CD4-positive, alpha-beta T cell treated with Interleukin-15 for 1 hour (primary cell): Measurements from ENCODE around the gene EEF1AKMT1.

Experiments used
- DNase-seq: peaks from one replicate; pipeline ENCODE4 v3.0.0-alpha.2; 2020

EEF1AKMT1 gene

GRCh38 chr13:20773194-20774080 lies at the start of gene EEF1AKMT1:
EEF1AKMT1 (minus strand) TSS chr13:20773961; CDS start chr13:20757598, 16,363 bp downstream.
- DNase-seq, result peak; percentile 94

GRCh38 chr13:20823071-20823470 lies 49.3 kb upstream of the EEF1AKMT1 start:
- no peak for DNase-seq

- DNase-seq, result no peak
Observed at GRCh38 chr13:20822406-20822805, 48.6 kb upstream of the EEF1AKMT1 start.

GRCh38 chr13:20819715-20820114 lies 46.0 kb upstream of the EEF1AKMT1 start:
- no peak for DNase-seq

GRCh38 chr13:20815464-20815863 lies 41.7 kb upstream of the EEF1AKMT1 start:
- DNase-seq, result no peak

GRCh38 chr13:20814224-20814910 lies 40.6 kb upstream of the EEF1AKMT1 start:
- no peak for DNase-seq

GRCh38 chr13:20812890-20813289 lies 39.1 kb upstream of the EEF1AKMT1 start:
- no peak for DNase-seq

- DNase-seq, result no peak
Observed at GRCh38 chr13:20810808-20811207, 37.0 kb upstream of the EEF1AKMT1 start.

- DNase-seq, result no peak
Observed at GRCh38 chr13:20808874-20809273, 35.1 kb upstream of the EEF1AKMT1 start.

- DNase-seq, result no peak
Observed at GRCh38 chr13:20803180-20803965, 29.6 kb upstream of the EEF1AKMT1 start.

- no peak for DNase-seq
Observed at GRCh38 chr13:20801707-20802106, 27.9 kb upstream of the EEF1AKMT1 start.

- DNase-seq, result no peak
Observed at GRCh38 chr13:20799726-20800416, 26.1 kb upstream of the EEF1AKMT1 start.

GRCh38 chr13:20798027-20798426 lies 24.3 kb upstream of the EEF1AKMT1 start:
- no peak for DNase-seq

GRCh38 chr13:20796791-20797508 lies 23.2 kb upstream of the EEF1AKMT1 start:
- no peak for DNase-seq

GRCh38 chr13:20789665-20790064 lies 15.9 kb upstream of the EEF1AKMT1 start:
- DNase-seq, result no peak

GRCh38 chr13:20788312-20788711 lies 14.6 kb upstream of the EEF1AKMT1 start:
- no peak for DNase-seq

GRCh38 chr13:20787180-20787579 lies 13.4 kb upstream of the EEF1AKMT1 start:
- DNase-seq, result no peak

GRCh38 chr13:20782116-20782708 lies 8.5 kb upstream of the EEF1AKMT1 start:
- DNase-seq, result no peak

GRCh38 chr13:20780317-20780716 lies 6.6 kb upstream of the EEF1AKMT1 start:
- DNase-seq, result no peak

- DNase-seq, result no peak
Observed at GRCh38 chr13:20779405-20779804, 5.6 kb upstream of the EEF1AKMT1 start.

- no peak for DNase-seq
Observed at GRCh38 chr13:20778311-20778710, 4.5 kb upstream of the EEF1AKMT1 start.

GRCh38 chr13:20776751-20777150 lies 3.0 kb upstream of the EEF1AKMT1 start:
- DNase-seq, result no peak
